Neural cell (in vitro differentiated cells): ENCODE results near the gene KPTN. TPM values are rescaled to one million over a fixed set of nuclear protein-coding genes. Genes with fewer than 3 reads are reported as not detected.

Source experiments
- H2AFZ ChIP-seq: fragments of 200-600, 300-800 bp; sonication (generic), shearing (Covaris generic); 2 replicates; pipeline ENCODE4 v1.6.0; 2014; ENCODE audit warnings: low read depth, mild to moderate bottlenecking, antibody characterized with exemption, low read length, moderate library complexity
- H3F3A ChIP-seq: fragments of 200-600 bp; shearing (Covaris generic); 2 replicates; pipeline ENCODE4 v1.6.1; 2016; ENCODE audit warnings: mild to moderate bottlenecking, moderate library complexity, mixed read lengths, antibody characterized with exemption, low read length; ENCODE audit not compliant: insufficient read depth, poor library complexity, severe bottlenecking
- H3K27ac ChIP-seq: fragments of 200-600, 300-800 bp; sonication (generic), shearing (Covaris generic); 2 replicates; pipeline ENCODE4 v1.5.1; 2014; ENCODE audit warnings: mild to moderate bottlenecking, low read length, moderate library complexity
- H3K27me3 ChIP-seq: fragments of 300-800, 200-600 bp; sonication (generic), shearing (Covaris generic); 2 replicates; pipeline ENCODE4 v1.6.0; 2014; ENCODE audit warnings: mild to moderate bottlenecking, low read depth, low read length, moderate library complexity; ENCODE audit not compliant: insufficient read depth
- H3K36me3 ChIP-seq: fragments of 300-800, 200-600 bp; sonication (generic), shearing (Covaris generic); 2 replicates; pipeline ENCODE4 v1.5.1; 2014; ENCODE audit warnings: mild to moderate bottlenecking, antibody characterized with exemption, low read length, moderate library complexity; ENCODE audit not compliant: insufficient read depth
- H3K4me2 ChIP-seq: fragments of 300-800, 200-600 bp; sonication (generic), shearing (Covaris generic); 2 replicates; pipeline ENCODE4 v1.6.0; 2014; ENCODE audit warnings: mild to moderate bottlenecking, low read length
- H3K4me3 ChIP-seq: fragments of 300-800, 200-600 bp; sonication (generic), shearing (Covaris generic); 2 replicates; pipeline ENCODE4 v1.5.1; 2014; ENCODE audit warnings: mild to moderate bottlenecking, low read length, moderate library complexity
- H3K79me2 ChIP-seq: fragments of 200-600 bp; shearing (Covaris generic); replicated peaks from 2 replicates; pipeline ENCODE4 v1.6.0; 2014; ENCODE audit warnings: mild to moderate bottlenecking, low read length, moderate library complexity; ENCODE audit not compliant: insufficient read depth
- H3K9ac ChIP-seq: fragments of 300-800, 200-600 bp; sonication (generic), shearing (Covaris generic); 2 replicates; pipeline ENCODE4 v1.6.1; 2016; ENCODE audit warnings: mild to moderate bottlenecking, low read length, mixed read lengths
- H3K9me2 ChIP-seq: fragments of 200-600 bp; shearing (Covaris generic); 2 replicates; pipeline ENCODE4 v1.6.1; 2016; ENCODE audit warnings: mild to moderate bottlenecking, low read length, mixed read lengths; ENCODE audit not compliant: insufficient read depth
- H3K9me3 ChIP-seq: fragments of 200-600, 300-800 bp; sonication (generic), shearing (Covaris generic); 2 replicates; pipeline ENCODE4 v1.6.1; 2016; ENCODE audit warnings: mild to moderate bottlenecking, mixed run types, low read length, moderate library complexity, mixed read lengths
- H4K20me1 ChIP-seq: fragments of 200-600 bp; shearing (Covaris generic); 2 replicates; pipeline ENCODE4 v1.6.1; 2016; ENCODE audit warnings: mild to moderate bottlenecking, mixed run types; ENCODE audit not compliant: insufficient read depth
- CTCF ChIP-seq: fragments of 450-650 bp; IDR thresholded peaks from 2 replicates; pipeline ENCODE4 v1.5.1; 2014; ENCODE audit warnings: antibody characterized with exemption, mild to moderate bottlenecking, moderate library complexity; ENCODE audit not compliant: poor library complexity, severe bottlenecking
- EP300 ChIP-seq: fragments of 450-650 bp; conservative IDR thresholded peaks from 2 replicates; pipeline ENCODE4 v1.6.1; 2014; ENCODE audit warnings: antibody characterized with exemption, mild to moderate bottlenecking, moderate library complexity; ENCODE audit not compliant: poor library complexity, severe bottlenecking
- EZH2 ChIP-seq: fragments of 200-600, 300-800 bp; shearing (Covaris generic), sonication (generic); IDR thresholded peaks from 2 replicates; pipeline ENCODE4 v1.6.1; 2014; ENCODE audit warnings: antibody characterized with exemption, low read length, borderline replicate concordance, mild to moderate bottlenecking; ENCODE audit not compliant: insufficient read depth, poor library complexity, severe bottlenecking
- MXI1 ChIP-seq: fragments of 450-650 bp; conservative IDR thresholded peaks from 2 replicates; pipeline ENCODE4 v1.6.1; 2014; ENCODE audit warnings: antibody characterized with exemption, mild to moderate bottlenecking; ENCODE audit not compliant: poor library complexity, severe bottlenecking
- POLR2AphosphoS5 ChIP-seq: IDR thresholded peaks from 2 replicates; pipeline ENCODE4 v1.6.1; 2012
- RAD21 ChIP-seq: fragments of 450-650 bp; conservative IDR thresholded peaks from 2 replicates; pipeline ENCODE4 v1.6.1; 2014; ENCODE audit warnings: antibody characterized with exemption, mild to moderate bottlenecking, moderate library complexity
- SMC3 ChIP-seq: fragments of 450-650 bp; conservative IDR thresholded peaks from 2 replicates; pipeline ENCODE4 v1.6.1; 2014; ENCODE audit warnings: antibody characterized with exemption, mild to moderate bottlenecking, moderate library complexity; ENCODE audit not compliant: poor library complexity
- TAF1 ChIP-seq: IDR thresholded peaks from 2 replicates; pipeline ENCODE4 v1.6.1; 2012; ENCODE audit warnings: low read depth
- polyA plus RNA-seq: library from polyadenylated mRNA; depleted of rRNA; stranded (reverse); fragments of >200 nt; gene quantifications from 2 replicates; pipeline ENCODE4 v1.2.3, GENCODE V29; 2014
- TF ChIP-seq, protein P1 (sequence below): IDR thresholded peaks from 2 replicates; pipeline ENCODE4 v1.6.1; 2012; ENCODE audit warnings: borderline replicate concordance

Gene KPTN
- polyA plus RNA-seq, 1 donor from 2014 or later: 23.8 TPM

DNA sequence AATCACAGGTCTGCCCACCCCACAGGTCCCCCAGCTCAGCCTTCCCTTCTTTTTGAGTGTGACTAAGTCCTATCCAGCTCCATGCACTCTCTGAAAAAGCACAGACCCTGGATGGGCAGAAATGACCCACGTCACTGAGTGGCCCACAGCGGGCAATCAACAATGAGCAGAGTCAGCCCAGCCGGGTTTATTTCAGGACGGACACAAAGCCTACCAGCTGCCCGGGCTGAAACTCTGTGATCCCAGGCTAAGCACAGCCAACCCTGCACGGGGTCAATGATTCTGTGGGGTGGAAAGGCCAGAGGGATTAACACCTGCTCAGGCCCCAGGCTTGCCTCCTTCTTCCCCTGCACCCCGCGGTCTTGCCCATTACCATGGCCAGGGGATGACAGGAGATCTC is 22.4 kb upstream of the KPTN start:
- peak overlapping the region; percentile 65 for H3K9ac ChIP-seq

GRCh38 chr19:47505506-47505905 is 21.5 kb upstream of the KPTN start:
- Histone ChIP-seq H3K4me2 (no peak overlapping the region), H3K27ac (no peak overlapping the region), H3K79me2 (peaks cover 23% of the 10 kb centered on the region), H3F3A (no peaks in the 10 kb centered on the region), H3K27me3 (no peaks in the 10 kb centered on the region), H3K36me3 (no peaks in the 10 kb centered on the region), H2AFZ (no peak overlapping the region), H3K4me3 (no peak overlapping the region), H4K20me1 (no peaks in the 10 kb centered on the region), H3K9me2 (no peaks in the 10 kb centered on the region), H3K9me3 (no peaks in the 10 kb centered on the region), H3K9ac (no peak overlapping the region)
- TF ChIP-seq CTCF (no peak), MXI1 (no peak), TAF1 (no peak), EZH2 (no peak), EP300 (no peak), POLR2AphosphoS5 (no peak), RAD21 (no peak), SMC3 (no peak)
- TF ChIP-seq, protein P1, sequence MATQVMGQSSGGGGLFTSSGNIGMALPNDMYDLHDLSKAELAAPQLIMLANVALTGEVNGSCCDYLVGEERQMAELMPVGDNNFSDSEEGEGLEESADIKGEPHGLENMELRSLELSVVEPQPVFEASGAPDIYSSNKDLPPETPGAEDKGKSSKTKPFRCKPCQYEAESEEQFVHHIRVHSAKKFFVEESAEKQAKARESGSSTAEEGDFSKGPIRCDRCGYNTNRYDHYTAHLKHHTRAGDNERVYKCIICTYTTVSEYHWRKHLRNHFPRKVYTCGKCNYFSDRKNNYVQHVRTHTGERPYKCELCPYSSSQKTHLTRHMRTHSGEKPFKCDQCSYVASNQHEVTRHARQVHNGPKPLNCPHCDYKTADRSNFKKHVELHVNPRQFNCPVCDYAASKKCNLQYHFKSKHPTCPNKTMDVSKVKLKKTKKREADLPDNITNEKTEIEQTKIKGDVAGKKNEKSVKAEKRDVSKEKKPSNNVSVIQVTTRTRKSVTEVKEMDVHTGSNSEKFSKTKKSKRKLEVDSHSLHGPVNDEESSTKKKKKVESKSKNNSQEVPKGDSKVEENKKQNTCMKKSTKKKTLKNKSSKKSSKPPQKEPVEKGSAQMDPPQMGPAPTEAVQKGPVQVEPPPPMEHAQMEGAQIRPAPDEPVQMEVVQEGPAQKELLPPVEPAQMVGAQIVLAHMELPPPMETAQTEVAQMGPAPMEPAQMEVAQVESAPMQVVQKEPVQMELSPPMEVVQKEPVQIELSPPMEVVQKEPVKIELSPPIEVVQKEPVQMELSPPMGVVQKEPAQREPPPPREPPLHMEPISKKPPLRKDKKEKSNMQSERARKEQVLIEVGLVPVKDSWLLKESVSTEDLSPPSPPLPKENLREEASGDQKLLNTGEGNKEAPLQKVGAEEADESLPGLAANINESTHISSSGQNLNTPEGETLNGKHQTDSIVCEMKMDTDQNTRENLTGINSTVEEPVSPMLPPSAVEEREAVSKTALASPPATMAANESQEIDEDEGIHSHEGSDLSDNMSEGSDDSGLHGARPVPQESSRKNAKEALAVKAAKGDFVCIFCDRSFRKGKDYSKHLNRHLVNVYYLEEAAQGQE: no peak

More for the DNA sequence above, 22.4 kb upstream of the KPTN start:
- Histone ChIP-seq H3K79me2 (peaks cover 26% of the 10 kb centered on the region), H4K20me1 (no peaks in the 10 kb centered on the region), H3K27ac (peak overlapping the region; percentile 85), H3K9me2 (no peaks in the 10 kb centered on the region), H3K4me2 (no peak overlapping the region), H3F3A (no peaks in the 10 kb centered on the region), H2AFZ (no peak overlapping the region), H3K36me3 (no peaks in the 10 kb centered on the region), H3K4me3 (peak overlapping the region; percentile 56), H3K27me3 (no peaks in the 10 kb centered on the region), H3K9me3 (no peaks in the 10 kb centered on the region)
- TF ChIP-seq SMC3 (no peak), EP300 (no peak), TAF1 (no peak), CTCF (no peak), EZH2 (no peak), POLR2AphosphoS5 (no peak), RAD21 (no peak), MXI1 (no peak)
- TF ChIP-seq, protein P1: no peak
